ENCODE measurements around the gene RCVRN. TPM values are rescaled to one million over a fixed set of nuclear protein-coding genes. Genes with fewer than 3 reads are reported as not detected.

RCVRN gene
- total RNA-seq, 3 donors from 2014 or later (not counting 1 experiment from before 2014, with no cell fraction given), result 0.86 to 2.0 (median 1.7) TPM

DNA sequence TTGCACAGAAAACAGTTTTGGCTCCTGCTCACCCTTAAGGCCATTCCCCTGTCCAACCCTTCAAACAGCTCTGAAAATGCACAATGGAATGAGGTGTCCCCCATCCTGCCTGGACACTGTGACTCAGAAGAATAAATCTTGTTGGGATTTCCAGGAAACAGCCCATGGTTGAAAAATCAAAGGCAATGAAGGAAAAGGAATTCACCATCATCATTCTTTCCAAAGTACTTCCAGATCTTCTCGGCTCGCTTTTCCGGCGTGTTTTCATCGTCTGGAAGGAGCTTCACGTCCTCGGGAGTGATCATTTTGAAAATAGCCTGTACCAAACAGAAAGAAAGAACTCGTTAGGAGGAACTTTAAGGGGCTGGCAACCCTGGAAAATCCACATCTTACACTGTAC lies 4.3 kb downstream of the RCVRN start:
- peaks cover 5 to 8% of the 10 kb centered on the region in 2 donors for H3K4me1 Mint-ChIP-seq
- no peaks in the 10 kb centered on the region for H3K36me3 ChIP-seq (ENCODE audit: control insufficient read depth, insufficient read depth, low read length)
- no peak overlapping the region for H3K27ac Mint-ChIP-seq
- DNase-seq (no peak), ATAC-seq (no peak)
- no peaks in the 10 kb centered on the region for H3K9me3 ChIP-seq (ENCODE audit: control insufficient read depth, insufficient read depth, low read length)
- H3K4me3 ChIP-seq (ENCODE audit: low read length), result no peak overlapping the region
- H3K27ac ChIP-seq (ENCODE audit: low read length), result no peak overlapping the region
- H3K36me3 Mint-ChIP-seq, result no peaks in the 10 kb centered on the region
- TF ChIP-seq, protein P1, sequence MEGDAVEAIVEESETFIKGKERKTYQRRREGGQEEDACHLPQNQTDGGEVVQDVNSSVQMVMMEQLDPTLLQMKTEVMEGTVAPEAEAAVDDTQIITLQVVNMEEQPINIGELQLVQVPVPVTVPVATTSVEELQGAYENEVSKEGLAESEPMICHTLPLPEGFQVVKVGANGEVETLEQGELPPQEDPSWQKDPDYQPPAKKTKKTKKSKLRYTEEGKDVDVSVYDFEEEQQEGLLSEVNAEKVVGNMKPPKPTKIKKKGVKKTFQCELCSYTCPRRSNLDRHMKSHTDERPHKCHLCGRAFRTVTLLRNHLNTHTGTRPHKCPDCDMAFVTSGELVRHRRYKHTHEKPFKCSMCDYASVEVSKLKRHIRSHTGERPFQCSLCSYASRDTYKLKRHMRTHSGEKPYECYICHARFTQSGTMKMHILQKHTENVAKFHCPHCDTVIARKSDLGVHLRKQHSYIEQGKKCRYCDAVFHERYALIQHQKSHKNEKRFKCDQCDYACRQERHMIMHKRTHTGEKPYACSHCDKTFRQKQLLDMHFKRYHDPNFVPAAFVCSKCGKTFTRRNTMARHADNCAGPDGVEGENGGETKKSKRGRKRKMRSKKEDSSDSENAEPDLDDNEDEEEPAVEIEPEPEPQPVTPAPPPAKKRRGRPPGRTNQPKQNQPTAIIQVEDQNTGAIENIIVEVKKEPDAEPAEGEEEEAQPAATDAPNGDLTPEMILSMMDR (IDR thresholded peaks at IDR 0.05), result no peak
- H3K27me3 Mint-ChIP-seq (ENCODE audit: low read depth in 2 of 2), result peaks cover 6 to 7% of the 10 kb centered on the region in 2 donors
- WGBS (ENCODE audit: insufficient coverage), result 35% methylated on average over 8 of the region's 8 CpGs
- H3K27me3 ChIP-seq (ENCODE audit: control insufficient read depth, insufficient read depth, low read length), result no peaks in the 10 kb centered on the region
- no peaks in the 10 kb centered on the region for H3K4me1 ChIP-seq (ENCODE audit: control insufficient read depth, insufficient read depth, low read length)
- intact Hi-C loops (cut with micrococcal nuclease), result no loop called here
- no peaks in the 10 kb centered on the region for H3K9me3 Mint-ChIP-seq
- no peak overlapping the region for H3K4me3 Mint-ChIP-seq

DNA sequence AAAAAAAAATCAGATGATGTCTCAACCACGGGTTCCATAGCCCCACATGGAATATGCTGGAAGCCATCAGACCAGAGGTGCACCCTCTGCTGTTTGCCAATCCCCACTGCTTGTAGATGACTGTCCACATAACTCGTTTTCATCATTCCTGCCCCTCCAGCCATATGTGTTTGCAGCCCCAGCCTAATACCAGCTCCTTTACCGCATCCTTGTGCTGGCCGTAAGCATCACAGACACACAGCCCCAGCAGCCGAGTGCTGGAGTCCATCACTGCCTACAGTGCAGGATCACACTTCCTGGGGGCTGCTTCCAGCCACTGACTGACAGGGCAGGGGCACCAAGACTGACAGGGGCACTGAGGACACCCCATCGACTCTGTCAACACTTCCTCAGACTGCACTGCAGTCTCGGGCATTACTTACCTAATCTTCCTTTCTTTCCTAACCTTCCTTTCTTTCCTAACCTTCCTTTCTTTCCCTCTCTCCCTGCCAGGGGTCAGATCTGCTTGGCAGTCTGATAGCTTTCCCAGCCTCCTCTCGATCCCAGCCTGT lies 5.0 kb downstream of the RCVRN start:
- TF ChIP-seq, protein P1 (IDR thresholded peaks at IDR 0.05), result no peak
- no peak overlapping the region for H3K27ac Mint-ChIP-seq
- Histone ChIP-seq H3K27me3 (ENCODE audit: control insufficient read depth, insufficient read depth, low read length) (no peaks in the 10 kb centered on the region), H3K27ac (ENCODE audit: low read length) (no peak overlapping the region), H3K4me1 (ENCODE audit: control insufficient read depth, insufficient read depth, low read length) (no peaks in the 10 kb centered on the region), H3K4me3 (ENCODE audit: low read length) (no peak overlapping the region), H3K9me3 (ENCODE audit: control insufficient read depth, insufficient read depth, low read length) (no peaks in the 10 kb centered on the region), H3K36me3 (ENCODE audit: control insufficient read depth, insufficient read depth, low read length) (no peaks in the 10 kb centered on the region)
- DNase-seq (no peak), ATAC-seq (no peak)
- no peaks in the 10 kb centered on the region for H3K9me3 Mint-ChIP-seq
- H3K36me3 Mint-ChIP-seq, result no peaks in the 10 kb centered on the region
- no peak overlapping the region for H3K4me3 Mint-ChIP-seq
- intact Hi-C loops (cut with micrococcal nuclease), result no loop called here
- peaks cover 5% of the 10 kb centered on the region in 2 donors for H3K4me1 Mint-ChIP-seq
- H3K27me3 Mint-ChIP-seq (ENCODE audit: low read depth in 2 of 2), result peaks cover 6 to 7% of the 10 kb centered on the region in 2 donors
- 45% methylated on average over 8 of the region's 8 CpGs for WGBS (ENCODE audit: insufficient coverage)

DNA sequence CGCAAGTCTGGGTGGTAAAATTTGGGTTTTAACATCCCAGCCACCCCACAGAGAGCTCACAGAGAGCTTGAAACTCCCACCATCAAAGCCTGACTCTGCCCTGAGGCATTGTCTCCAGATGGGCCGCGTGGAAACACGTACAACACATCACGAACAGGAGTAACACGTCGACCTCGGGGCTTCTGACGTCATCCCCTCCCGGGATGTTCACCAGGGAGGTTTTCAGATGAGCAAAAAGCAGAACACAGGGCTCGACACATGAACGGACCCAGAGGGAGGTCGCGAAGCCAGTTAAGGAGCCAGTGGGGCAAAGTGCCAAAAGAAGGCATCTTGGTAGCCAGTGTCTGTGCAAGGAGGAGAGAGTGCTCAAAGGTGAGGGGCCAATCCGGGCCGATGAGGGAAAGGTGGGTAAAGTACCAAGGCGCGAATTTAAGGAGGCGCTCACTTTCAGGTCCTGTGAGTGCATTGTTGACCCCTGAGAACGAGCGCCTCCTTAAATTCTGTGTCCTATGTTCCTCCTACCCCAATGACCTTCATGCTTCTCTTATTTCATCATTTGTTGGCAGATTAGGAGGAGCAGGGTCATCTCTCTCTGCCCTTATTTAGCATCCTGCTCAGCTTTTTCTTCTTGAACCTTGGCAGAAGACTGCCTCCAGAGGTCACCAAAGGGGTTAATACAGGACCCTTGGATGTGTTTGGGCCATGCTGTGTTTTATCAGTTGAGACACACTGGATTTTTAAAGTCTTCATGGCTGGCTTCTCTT lies 5.6 kb downstream of the RCVRN start:
- no peak overlapping the region for H3K4me3 Mint-ChIP-seq
- TF ChIP-seq, protein P1 (IDR thresholded peaks at IDR 0.05), result no peak
- no peak for DNase-seq
- Histone ChIP-seq H3K27ac (ENCODE audit: low read length) (no peak overlapping the region), H3K4me1 (ENCODE audit: control insufficient read depth, insufficient read depth, low read length) (no peaks in the 10 kb centered on the region), H3K36me3 (ENCODE audit: control insufficient read depth, insufficient read depth, low read length) (no peaks in the 10 kb centered on the region), H3K27me3 (ENCODE audit: control insufficient read depth, insufficient read depth, low read length) (no peaks in the 10 kb centered on the region), H3K9me3 (ENCODE audit: control insufficient read depth, insufficient read depth, low read length) (no peaks in the 10 kb centered on the region), H3K4me3 (ENCODE audit: low read length) (no peak overlapping the region)
- H3K27me3 Mint-ChIP-seq (ENCODE audit: low read depth in 2 of 2), result peaks cover 6 to 7% of the 10 kb centered on the region in 2 donors
- 86% methylated on average over 20 of the region's 21 CpGs for WGBS (ENCODE audit: insufficient coverage)
- no peaks in the 10 kb centered on the region for H3K9me3 Mint-ChIP-seq
- no peaks in the 10 kb centered on the region for H3K36me3 Mint-ChIP-seq
- no peak overlapping the region for H3K27ac Mint-ChIP-seq
- no peak for ATAC-seq
- H3K4me1 Mint-ChIP-seq, result peaks cover 5% of the 10 kb centered on the region in 2 donors
- intact Hi-C loops (cut with micrococcal nuclease), result no loop called here
